Cortex of kidney (tissue), 1 donor: ENCODE results near the gene TMEM87A.

ENCODE experiments used
- DNase-seq: peaks from one replicate; lab custom pipeline; 2025; lab: John Stamatoyannopoulos, UW

TMEM87A gene

DNA sequence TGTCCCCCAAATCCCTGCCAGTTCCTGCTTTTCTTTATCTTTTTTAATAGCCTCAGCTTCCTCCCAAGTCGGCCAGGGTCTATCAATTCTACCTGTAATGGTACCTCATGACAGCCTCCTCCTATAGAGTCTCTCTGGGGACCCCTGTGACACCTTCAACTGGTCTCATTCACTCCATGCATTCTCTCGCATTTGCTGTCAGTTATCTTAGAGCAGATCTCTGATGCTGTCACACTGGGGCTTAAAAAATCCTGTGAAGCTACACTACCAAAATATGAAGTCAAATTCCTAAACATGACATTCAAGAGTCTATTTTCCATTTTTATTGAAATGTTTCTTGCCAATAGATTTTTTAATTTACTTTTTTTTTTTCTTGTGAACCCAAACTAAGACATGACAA, 70.6 kb downstream of the TMEM87A start:
- no peak for DNase-seq

DNA sequence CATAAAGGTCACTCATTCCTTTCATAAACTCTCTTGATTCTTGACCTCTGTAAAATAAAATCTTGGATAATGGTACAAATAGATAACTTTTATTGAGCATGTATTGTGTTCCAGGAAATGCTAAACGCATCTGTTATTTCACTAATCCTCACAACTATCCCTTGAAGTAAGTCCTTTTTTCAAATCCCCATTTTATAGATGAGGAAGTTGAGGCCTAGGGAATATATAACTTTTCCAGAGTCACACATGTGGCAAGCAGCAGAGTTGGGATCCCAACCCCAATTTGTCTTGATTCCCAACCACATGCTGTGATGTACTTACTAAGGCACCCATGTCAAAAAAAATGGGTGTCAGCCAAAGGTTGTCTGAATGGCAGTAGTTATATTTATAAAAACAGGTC, 71.4 kb downstream of the TMEM87A start:
- no peak for DNase-seq

DNA sequence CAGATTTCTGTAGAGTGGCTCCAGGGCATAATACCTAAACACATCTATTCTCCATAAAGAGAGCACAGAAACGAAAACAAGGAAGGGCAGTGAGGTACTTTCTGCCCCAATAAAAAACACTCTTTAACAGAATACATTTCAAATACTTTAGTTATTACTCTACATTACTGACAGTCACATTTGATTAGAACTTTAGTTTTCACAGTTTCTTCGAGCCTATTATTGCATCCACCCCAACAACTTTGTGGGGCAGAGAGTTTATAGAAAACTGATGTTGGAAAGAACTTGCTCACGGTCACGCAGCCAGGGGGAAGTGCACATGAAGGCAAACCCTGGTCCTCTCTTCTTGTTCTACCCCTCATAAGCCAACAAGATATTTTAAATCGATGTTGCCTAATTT, 74.1 kb downstream of the TMEM87A start:
- no peak for DNase-seq

DNA sequence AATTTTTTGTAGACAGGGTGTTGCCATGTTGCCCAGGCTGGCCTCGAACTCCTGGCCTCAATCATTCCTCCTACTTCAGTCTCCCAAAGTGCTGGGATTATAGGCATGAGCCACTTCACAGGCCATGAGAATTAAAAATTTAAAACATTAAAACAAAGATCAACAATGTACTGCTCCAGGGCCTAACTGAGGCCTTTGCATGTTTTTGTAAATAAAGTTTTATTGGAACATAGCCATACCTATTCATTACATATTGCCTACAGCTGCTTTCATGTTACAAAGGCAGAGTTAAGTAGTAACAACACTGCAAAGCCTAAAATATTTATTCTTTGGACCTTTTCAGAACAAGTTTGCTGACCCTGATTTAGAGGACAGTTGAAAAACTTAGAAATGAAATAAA, 74.7 kb downstream of the TMEM87A start:
- DNase-seq, result no peak

DNA sequence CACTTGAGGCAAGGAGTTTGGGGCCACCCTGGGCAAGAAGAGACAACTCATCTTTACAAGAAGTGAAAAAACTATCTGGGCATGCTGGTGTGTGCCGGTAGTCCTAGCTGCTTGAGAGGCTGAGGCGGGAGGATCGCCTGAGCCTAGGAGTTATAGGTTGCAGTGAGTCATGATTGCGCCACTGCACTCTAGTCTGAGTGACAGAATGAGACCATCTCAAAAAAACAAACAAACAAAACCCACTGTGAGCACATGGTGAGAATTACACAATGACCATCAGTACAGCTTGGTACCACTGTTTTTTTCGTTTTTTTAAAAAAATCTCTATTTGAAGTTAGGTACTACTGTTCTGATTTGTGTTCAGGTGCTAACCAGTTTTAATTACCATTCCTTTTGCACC, 78.7 kb downstream of the TMEM87A start:
- DNase-seq, result no peak

DNA sequence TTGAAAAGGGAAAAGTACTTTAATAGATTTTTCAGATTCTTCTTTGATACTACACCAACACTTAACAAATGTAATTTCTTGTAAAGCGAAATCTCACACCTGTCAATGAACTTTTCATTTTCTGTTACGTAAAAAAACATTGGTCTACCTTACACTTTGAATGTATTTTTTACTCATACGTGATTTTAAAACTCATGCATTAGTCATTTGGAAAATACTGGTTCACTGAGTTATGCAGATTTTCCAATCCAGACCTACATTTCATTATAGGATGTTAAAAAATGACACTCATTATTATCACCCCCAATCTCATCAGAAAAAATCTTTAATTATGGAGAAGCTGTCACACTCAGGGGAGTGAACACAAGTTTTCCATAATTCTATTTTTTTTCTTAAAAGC, 79.8 kb downstream of the TMEM87A start:
- DNase-seq, result no peak

DNA sequence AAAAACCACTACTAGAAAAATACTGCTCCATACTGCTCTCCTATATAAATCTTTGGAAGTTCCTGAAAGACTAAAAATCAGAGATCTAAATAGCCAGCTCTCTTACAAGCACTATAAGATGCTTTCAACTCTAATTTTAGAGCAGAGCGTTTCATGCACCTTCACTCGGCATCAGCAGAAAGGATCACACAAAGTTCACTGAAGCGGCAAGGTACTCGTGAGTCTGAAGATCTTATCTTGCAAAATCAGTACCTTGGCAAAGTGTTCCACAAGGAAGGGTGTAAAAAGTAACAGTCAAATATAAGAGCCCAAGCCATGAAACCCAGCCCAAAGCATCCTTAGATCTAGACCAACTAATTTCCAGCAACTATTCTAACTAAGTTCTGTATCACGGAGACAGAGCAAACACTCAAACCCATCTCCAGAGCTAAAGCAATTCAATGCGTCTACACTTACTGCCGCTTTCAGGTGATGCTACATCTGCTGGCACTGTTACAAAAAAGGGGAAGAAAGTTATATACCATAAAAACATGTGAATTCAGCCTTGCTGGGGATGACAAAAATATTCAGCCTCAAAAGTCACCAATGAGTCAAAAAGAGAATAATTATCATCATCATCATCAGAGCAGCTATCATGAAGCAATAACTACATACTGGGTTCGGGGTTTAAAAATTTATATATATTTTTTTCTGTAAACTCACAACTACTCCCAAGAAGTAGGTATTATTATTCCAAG, 81.5 kb downstream of the TMEM87A start:
- no peak for DNase-seq

DNA sequence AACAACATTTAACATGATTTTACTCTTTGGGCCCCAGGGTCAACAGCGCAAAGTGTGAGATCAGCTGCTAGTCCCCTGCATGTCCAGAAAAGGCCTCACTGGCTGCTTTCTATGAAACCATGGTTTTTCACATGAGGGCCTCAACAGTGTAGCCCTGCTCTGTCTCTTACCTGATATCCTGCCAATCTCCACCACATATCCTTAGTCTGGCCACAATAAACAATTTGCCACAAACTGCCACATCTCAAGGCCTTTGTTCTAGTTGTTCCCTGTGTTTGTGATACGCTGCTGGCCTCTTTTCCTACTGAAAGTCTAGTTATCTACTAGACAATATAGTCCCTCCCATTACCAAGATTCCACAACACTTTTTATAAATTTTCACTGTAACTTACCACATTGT, 82.9 kb downstream of the TMEM87A start:
- DNase-seq, result no peak

DNA sequence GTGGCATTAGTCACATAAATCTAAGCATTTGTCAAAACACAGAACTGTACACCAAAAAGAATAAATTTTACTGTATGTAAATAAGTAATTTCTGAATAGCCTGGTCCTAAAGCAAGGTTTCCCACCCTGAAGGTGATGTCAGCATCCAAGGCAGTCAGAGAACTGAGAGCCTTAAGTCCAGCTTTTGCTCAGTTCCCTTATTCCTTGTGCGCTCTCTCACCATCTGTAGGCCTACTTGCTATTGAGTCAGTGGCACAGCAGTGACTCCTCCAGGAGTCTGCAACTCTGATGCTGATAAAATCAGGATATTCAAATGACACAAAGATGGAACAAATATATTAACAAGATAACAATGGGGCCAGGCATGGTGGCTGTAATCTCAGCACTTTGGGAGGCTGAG, 87.4 kb downstream of the TMEM87A start:
- DNase-seq, result no peak

DNA sequence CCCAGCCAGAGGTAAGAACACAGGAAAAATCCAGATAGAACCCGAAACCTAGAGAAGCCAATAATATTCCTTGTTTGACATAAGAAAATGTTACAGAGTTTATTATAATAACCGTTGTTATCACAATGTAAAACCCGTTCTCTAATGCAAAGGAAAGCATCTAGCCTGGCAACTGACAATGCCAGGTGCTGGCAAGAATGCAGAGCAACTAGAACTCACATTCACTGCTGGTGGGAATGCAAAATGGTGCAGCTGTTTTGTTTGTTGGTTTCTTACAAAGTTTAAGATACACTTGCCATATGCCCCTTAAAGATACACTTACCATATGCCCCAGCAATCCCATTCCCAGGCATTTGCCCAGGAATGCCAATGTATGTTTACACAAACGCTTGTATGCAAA, 88.5 kb downstream of the TMEM87A start:
- DNase-seq, result no peak

DNA sequence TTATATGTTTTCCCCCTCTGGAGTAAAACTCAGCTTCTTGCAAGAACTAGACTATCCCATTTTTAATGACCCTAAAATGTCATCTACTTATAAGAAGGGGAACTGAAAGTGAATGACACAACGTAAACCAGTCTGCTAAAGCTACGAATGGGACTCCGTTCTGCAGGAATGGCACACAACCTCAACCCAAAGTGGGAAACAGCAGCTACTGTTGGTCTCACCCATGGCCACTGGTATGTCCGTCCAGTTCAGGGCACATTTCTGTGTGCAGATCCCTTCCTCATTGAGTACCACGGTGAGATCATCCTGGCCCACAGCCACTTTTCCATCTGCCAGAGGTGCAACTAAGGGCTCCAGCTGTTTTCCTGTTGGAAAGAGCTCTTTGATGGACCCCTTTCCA, 88.9 kb downstream of the TMEM87A start:
- DNase-seq, result no peak

DNA sequence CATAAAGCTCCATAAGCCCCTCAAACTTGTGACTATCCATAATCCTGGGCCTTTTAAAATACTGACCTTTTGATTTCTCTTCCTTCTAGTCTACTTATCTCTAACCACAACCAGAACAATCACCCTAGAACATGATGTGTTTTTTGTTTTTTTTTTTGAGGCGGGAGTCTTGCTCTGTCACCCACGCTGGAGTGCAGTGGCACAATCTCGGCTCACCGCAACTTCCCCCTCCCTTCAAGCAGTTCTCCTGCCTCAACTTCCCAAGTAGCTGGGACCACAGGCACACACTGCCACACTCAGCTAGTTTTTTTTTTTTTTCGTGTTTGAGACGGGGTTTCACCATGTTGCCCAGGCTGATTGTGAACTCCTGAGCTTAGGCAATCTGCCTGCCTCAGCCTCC, 90.3 kb downstream of the TMEM87A start:
- no peak for DNase-seq

DNA sequence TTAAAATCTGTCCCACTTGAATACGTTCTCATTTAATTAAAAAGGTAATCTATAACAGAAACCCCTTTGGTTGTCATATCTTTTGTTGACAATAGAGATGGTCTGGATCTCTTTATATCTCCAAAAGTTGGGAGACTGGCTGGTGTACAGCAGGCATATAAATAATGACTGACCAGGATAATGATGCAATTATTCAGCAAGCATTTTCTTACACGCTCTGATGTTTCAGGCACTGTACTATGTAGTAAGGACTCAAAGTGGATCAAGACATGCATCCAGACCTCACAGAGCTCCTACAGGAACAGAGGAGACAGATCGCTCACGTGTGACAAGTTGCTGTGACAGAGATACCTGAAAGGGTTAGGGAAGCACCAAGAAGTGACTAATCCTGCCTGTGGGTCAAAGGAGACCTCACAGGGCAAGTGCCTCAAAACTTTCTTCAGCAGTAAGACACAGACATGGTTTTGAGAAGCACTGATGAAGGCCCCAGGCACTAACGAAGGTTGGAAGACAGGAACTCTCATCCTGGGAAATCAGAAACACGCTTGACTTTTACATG, 90.8 kb downstream of the TMEM87A start:
- DNase-seq, result no peak

DNA sequence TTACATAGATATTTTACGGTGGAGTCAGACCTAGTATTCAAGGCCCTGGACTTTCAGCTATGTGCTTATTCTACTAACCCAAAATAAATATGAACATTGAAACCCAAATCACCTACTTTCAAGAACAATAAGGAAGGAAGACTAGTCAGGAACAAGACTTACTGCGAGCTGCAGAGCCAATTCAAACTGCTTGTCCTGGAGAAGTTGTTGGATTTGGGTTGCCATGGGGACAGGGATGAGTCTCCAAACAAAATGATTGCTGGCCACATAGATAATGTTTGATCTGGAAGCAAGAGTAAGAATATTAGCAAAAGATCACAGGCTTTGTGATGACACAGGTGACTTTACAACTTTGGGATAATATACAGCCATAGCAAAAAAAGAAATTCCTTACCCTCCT, 95.2 kb downstream of the TMEM87A start:
- no peak for DNase-seq

DNA sequence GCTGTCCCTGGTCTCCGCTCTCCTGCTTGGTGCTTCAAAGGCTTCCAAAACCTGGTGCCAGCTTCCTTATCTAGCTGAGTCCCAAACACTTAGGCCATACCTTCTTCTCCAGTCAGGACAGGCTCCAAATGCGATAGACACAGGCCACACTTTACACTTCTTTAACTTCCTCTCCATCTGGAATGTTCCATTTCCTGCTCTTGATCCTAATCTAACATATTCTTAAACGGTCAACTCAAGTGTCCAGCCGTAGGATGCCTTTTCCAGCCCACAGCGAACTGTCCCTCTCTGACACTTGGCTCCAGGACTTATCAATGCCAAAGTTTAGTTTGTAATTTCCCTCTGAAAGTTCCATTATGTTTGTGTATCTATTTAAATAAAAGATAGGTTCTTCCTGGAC, 97.6 kb downstream of the TMEM87A start:
- no peak for DNase-seq

DNA sequence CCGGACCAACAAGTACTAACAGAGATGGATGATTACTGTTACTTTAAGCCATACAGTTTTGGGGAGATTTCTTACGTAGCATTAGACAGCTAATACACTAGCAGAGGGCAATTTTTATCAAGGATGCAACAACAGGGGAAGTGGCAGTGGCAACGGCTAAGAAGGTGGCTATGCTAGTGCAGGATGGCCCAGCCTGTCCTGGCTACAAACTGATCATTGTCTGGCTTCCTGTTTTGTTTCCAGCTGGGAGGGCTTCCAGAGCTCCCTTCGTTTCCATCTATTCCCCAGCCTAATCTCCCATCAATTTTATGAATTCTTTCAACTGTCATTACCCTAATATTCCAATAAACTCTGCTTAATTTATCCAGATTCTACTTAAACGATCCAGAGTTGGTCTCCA, 100.8 kb downstream of the TMEM87A start:
- DNase-seq, result no peak

DNA sequence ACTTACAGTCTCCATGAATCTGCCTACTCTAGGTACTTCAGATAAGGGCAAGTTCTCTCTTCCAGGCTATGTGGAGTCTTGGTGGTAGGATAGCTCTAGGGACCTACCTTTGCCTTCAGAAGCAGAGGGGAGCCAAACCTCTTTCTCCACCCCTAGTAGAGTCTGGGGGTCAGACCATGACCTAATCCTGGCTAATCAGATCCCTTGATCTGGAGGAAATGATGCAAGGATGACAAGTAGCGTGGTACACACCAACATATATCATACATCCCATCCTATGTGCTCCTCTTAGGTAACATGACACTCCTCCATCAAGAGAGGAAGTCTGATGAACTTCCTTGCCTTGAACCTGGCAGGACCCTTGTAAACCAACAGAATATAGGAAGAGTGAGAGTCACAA, 101.4 kb downstream of the TMEM87A start:
- no peak for DNase-seq

DNA sequence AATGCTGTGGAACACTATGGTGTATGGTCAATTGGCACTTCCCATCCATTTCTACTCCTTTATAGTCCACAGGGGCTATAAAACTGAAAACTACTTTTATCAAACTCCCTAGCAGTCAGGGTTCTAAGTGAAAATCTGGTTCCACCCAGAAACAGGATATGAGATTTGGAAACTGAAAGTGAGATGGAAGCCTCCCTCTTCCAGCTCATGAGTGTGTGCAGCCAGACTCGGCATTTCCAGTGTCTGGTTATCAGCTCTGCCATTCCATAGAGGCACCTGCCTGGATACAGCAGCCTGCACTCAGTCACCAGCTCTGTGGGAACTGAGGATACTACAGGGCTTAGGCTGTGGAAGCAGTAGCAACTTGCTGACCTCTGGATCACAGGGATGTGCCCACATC, 102.1 kb downstream of the TMEM87A start:
- DNase-seq, result no peak

DNA sequence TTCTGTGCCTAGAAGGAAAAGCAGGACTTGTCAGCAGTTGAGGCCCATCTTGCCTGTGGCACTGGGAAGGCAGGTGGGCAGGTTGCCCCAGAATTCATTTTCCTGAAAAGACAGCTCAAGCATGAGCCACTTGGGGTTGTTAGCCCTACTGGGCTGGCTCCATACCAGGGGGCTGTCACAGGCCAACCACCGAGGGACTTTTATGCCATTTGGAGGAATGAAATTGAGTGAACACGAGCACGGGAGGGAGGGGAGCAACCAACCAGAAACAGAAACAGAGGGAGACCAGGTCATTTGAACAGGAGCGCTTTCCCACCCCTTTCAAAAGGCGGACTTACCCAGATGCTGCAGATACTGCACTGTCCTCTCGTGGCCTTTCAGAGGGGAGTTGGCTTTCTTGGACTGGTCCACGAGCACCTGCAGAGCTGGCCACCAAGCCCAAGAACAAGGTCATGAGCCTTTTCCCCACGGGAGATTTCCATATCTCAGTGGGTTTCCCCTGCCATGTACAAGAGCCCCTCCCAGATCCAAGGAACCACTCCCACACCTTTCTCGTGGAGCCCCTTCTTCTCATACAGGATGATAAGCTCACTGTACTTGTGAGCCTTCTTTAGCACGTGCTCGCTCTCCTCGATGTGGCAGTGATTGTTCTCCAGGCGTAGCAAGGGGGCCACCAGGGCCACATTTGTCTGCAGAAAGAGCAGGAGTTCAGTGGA, 106.8 kb downstream of the TMEM87A start:
- no peak for DNase-seq

DNA sequence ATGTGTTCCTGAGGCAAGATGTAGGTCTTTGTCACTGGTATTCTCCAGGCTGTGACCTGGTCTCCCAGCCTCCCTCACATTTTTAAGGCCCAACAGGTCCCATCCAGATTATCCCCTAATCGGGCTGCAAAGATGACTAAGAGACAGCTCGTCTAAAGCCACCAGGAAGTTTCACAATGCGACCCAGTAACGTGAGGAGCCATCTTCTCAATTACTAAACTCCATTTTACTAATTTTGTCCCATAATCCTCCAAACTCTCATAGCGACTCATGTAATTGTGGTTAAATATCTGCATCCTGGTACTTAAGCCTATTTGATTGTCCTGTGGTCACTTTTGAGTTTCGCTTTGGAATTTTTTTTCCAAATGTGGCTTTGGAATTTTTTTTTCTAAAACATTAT, 108.1 kb downstream of the TMEM87A start:
- no peak for DNase-seq

DNA sequence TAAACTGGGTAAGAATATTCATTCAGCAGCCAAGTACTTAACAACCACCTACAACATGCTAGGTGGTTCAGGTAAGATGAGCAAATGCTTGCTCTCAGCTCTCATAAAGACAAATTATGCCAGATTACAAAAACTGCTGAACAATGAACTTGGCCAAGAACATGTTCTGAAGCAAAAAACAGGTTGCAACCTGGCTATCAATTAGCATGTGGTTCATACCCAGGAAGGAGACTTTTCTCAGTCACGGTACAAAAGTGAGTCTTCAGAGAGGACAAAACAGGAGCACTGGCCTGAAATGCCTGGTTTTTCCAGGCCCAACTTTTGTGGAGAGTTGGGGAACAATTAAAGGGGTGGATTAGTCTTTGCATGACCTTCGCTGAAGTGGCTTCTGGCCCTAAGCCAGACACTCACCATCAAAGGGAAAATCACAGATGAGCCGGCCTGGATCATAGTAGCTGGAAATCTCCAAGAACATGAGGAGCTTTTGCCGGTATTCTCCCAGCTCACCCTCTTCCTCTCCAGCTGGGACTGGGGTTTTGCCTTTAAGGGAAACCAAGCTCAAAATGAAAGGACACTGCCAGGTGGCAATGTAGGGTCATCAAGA, 109.2 kb downstream of the TMEM87A start:
- no peak for DNase-seq

DNA sequence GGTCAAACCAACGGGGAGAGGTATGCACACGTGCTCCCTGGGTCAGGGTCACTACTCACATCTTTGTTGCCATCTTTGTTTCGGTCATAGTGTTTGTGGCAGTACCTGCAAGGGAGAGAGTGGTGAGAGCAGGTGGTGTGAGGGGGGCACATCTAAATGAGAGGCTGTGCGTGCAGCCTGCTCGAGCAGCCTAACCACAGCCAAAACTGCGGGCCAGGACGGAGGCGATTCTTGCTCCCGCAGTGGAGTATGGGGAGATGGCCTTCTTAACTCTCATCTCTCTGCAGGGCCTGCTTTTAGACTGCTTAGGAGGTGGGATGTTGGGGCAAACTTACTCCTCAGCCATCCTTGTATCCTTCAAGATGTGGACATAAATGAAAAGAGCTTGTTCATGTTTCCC, 109.9 kb downstream of the TMEM87A start:
- no peak for DNase-seq
